Uterus (tissue), 4 donors: Measurements from ENCODE around the gene PMEPA1. TPM values are rescaled to one million over a fixed set of nuclear protein-coding genes. Genes with fewer than 3 reads are reported as not detected.

Experiments used
- DNase-seq, 2 donors: peaks; one replicate each; pipeline ENCODE4 v3.0.0-alpha.2; 2019 to 2020
- H3K27ac ChIP-seq, 2 donors: fragments of 200-600 bp; sonication (generic); 1 replicate in 1 of 2; 2 replicates in 1 of 2; pipeline ENCODE4 v1.5.1; 2016 to 2018
- H3K27me3 ChIP-seq, 2 donors: fragments of 200-600 bp; sonication (generic); one replicate each; pipeline ENCODE4 v1.5.1; 2018 to 2019; ENCODE audit warnings: control low read depth in 1 of 2
- H3K36me3 ChIP-seq, 2 donors: fragments of 200-600 bp; sonication (generic); one replicate each; pipeline ENCODE4 v1.5.1; 2019; ENCODE audit warnings: control low read depth in 1 of 2
- H3K4me1 ChIP-seq, 2 donors: fragments of 200-600 bp; sonication (generic); one replicate each; pipeline ENCODE4 v1.5.1; 2018 to 2019; ENCODE audit warnings: control low read depth in 1 of 2
- H3K4me3 ChIP-seq, 2 donors: fragments of 200-600 bp; sonication (generic); 1 replicate in 1 of 2; 2 replicates in 1 of 2; pipeline ENCODE4 v1.5.1; 2018 to 2019; ENCODE audit warnings: mild to moderate bottlenecking in 1 of 2
- H3K9me3 ChIP-seq, 2 donors: fragments of 200-600 bp; sonication (generic); one replicate each; pipeline ENCODE4 v1.5.1; 2019; ENCODE audit warnings: control low read depth in 1 of 2
- POLR2A ChIP-seq, 2 donors: fragments of 450-650 bp; IDR thresholded peaks; one replicate each; pipeline ENCODE4 v1.6.1; 2016; ENCODE audit warnings: antibody characterized with exemption in 2 of 2, mild to moderate bottlenecking in 1 of 2, moderate library complexity in 1 of 2
- intact Hi-C: fragments of 100-400 bp; cut with DNase I; formaldehyde crosslinking; loops from one replicate; pipeline ENCODE4 v1.15.1; 2023; ENCODE audit warnings: low total_unique reads
- total RNA-seq, 4 donors: library from RNA; depleted of rRNA in 3 of 4; stranded (reverse); fragments of >200 nt in 3 of 4; gene quantifications; one replicate each; pipeline versions ENCODE4 v1.1.0 to v1.2.4, GENCODE V29; 2014 to 2023
- TF ChIP-seq, protein P1 (sequence below), 4 experiments: fragments of 200-600 bp in 2 of 4; fragments of 450-650 bp in 2 of 4; sonication (generic) in 2 of 4; IDR thresholded peaks; one replicate each; pipeline ENCODE4 v1.5.1; 2016 to 2019; ENCODE audit warnings: antibody characterized with exemption in 4 of 4, mild to moderate bottlenecking in 2 of 4, moderate library complexity in 1 of 4
- donor health status: DM: yes; HTN: yes; CAD: no.

Gene PMEPA1
- total RNA-seq, 4 donors from 2014 or later, result 5.6 to 51.9 (median 33.5) TPM

DNA sequence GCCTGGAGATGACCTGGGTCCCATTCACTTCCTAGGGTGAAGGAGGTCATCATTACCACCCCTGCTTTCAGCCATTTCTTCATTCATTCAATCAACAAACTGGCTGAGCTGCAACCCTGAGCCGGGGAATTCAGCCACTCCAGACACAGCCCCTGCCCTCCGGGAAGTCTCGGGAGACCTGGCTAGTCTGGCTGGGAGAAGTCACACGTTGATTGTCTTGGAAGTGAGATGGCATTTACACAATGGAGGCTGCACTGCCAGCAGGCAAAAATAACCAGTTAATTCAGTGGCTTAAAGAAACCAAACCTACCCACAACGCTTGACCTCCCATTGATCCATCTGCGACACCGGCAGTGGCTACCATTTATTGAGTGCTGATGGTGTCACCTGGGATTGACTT lies 2.0 kb upstream of the PMEPA1 start:
- no peak overlapping the region for H3K4me3 ChIP-seq
- intact Hi-C loops, result no loop called here
- no peaks in the 10 kb centered on the region for H3K9me3 ChIP-seq
- H3K36me3 ChIP-seq, result no peaks in the 10 kb centered on the region
- TF ChIP-seq, protein P1, sequence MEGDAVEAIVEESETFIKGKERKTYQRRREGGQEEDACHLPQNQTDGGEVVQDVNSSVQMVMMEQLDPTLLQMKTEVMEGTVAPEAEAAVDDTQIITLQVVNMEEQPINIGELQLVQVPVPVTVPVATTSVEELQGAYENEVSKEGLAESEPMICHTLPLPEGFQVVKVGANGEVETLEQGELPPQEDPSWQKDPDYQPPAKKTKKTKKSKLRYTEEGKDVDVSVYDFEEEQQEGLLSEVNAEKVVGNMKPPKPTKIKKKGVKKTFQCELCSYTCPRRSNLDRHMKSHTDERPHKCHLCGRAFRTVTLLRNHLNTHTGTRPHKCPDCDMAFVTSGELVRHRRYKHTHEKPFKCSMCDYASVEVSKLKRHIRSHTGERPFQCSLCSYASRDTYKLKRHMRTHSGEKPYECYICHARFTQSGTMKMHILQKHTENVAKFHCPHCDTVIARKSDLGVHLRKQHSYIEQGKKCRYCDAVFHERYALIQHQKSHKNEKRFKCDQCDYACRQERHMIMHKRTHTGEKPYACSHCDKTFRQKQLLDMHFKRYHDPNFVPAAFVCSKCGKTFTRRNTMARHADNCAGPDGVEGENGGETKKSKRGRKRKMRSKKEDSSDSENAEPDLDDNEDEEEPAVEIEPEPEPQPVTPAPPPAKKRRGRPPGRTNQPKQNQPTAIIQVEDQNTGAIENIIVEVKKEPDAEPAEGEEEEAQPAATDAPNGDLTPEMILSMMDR (IDR thresholded peaks at IDR 0.05), result no peak
- no peak for TF ChIP-seq POLR2A (IDR thresholded peaks at IDR 0.05)
- no peaks in the 10 kb centered on the region for H3K27me3 ChIP-seq
- H3K4me1 ChIP-seq, result peaks cover 0 to 4% of the 10 kb centered on the region in 2 donors
- H3K27ac ChIP-seq, result no peak overlapping the region
- DNase-seq, result no peak

GRCh38 chr20:57711311-57711712 lies 1.5 kb upstream of the PMEPA1 start:
- DNase-seq, result no peak
- H3K4me3 ChIP-seq, result peak overlapping the region in 1 of 2 donors; percentile 68
- H3K27ac ChIP-seq, result peak overlapping the region; percentile 75 to 87
- H3K36me3 ChIP-seq, result no peaks in the 10 kb centered on the region
- no peaks in the 10 kb centered on the region for H3K9me3 ChIP-seq
- TF ChIP-seq, protein P1 (IDR thresholded peaks at IDR 0.05), result no peak
- TF ChIP-seq POLR2A (IDR thresholded peaks at IDR 0.05), result no peak
- intact Hi-C loops, result no loop called here
- H3K4me1 ChIP-seq, result peaks cover 4% of the 10 kb centered on the region in 2 donors
- H3K27me3 ChIP-seq, result no peaks in the 10 kb centered on the region

GRCh38 chr20:57710841-57711240 lies 1.0 kb upstream of the PMEPA1 start:
- intact Hi-C loops, result no loop called here

GRCh38 chr20:57708694-57709673 lies 831 bp downstream of the PMEPA1 start:
- Histone ChIP-seq H3K27ac (peak overlapping the region; percentile 75 to 83), H3K4me3 (peak overlapping the region; percentile 50 to 68), H3K27me3 (no peaks in the 10 kb centered on the region), H3K36me3 (no peaks in the 10 kb centered on the region), H3K9me3 (no peaks in the 10 kb centered on the region), H3K4me1 (peaks cover 4% of the 10 kb centered on the region in 2 donors)
- peak; percentile 45 to 53 for DNase-seq
- intact Hi-C loops, result no loop called here
- no peak for TF ChIP-seq POLR2A (IDR thresholded peaks at IDR 0.05)
- TF ChIP-seq, protein P1 (IDR thresholded peaks at IDR 0.05), result no peak

More at GRCh38 chr20:57710841-57711240, 1.0 kb upstream of the PMEPA1 start:
- no peaks in the 10 kb centered on the region for H3K27me3 ChIP-seq
- H3K9me3 ChIP-seq, result no peaks in the 10 kb centered on the region
- DNase-seq, result no peak
- H3K4me1 ChIP-seq, result peaks cover 4% of the 10 kb centered on the region in 2 donors
- peak overlapping the region; percentile 50 to 68 for H3K4me3 ChIP-seq
- no peak for TF ChIP-seq POLR2A (IDR thresholded peaks at IDR 0.05)
- TF ChIP-seq, protein P1 (IDR thresholded peaks at IDR 0.05), result no peak
- H3K27ac ChIP-seq, result peak overlapping the region; percentile 75 to 87
- no peaks in the 10 kb centered on the region for H3K36me3 ChIP-seq
